Activated CD8-positive, alpha-beta T cell treated with anti-CD3 and anti-CD28 coated beads, Interleukin-2, amount 10 ng/mL, durations not matched to agents 7 days and 5 days (primary cell): ENCODE results near the gene MRTFA. TPM values are rescaled to one million over a fixed set of nuclear protein-coding genes. Genes with fewer than 3 reads are reported as not detected.
"Not testable (repeated sequence)": the region's sequence is repeated elsewhere in the genome, so short reads cannot be mapped to it uniquely, and the experiment has no call there.

Source experiments
- ATAC-seq: fragments of 150-1000 bp; cut with Tn5 transposase; one replicate; pipeline ENCODE4 v1.10.0; 2021; ENCODE audit warnings: moderate library complexity
- CTCF ChIA-PET: fragments of 350-600 bp; sonication (Branson Sonifier 250); formaldehyde crosslinking; loops from one replicate; lab custom pipeline; 2021; ENCODE audit warnings: antibody characterized with exemption; lab: Charles Lee
- POLR2A ChIA-PET: fragments of 350-600 bp; sonication (Branson Sonifier 250); formaldehyde crosslinking; loops from one replicate; lab custom pipeline; 2021; ENCODE audit warnings: antibody characterized with exemption; lab: Charles Lee
- DNase-seq: peaks from one replicate; pipeline ENCODE4 v3.0.0-alpha.2; 2020
- H3K27ac Mint-ChIP-seq: one replicate; pipeline ENCODE4 v1.8.0; 2021; ENCODE audit warnings: mild to moderate bottlenecking, mixed read lengths
- H3K27me3 Mint-ChIP-seq: one replicate; pipeline ENCODE4 v1.8.0; 2021; ENCODE audit warnings: low read depth, mixed read lengths
- H3K36me3 Mint-ChIP-seq: one replicate; pipeline ENCODE4 v1.8.0; 2021; ENCODE audit warnings: low read depth, mixed read lengths
- H3K4me1 Mint-ChIP-seq: one replicate; pipeline ENCODE4 v1.8.0; 2021; ENCODE audit warnings: low read depth, mixed read lengths
- H3K4me3 Mint-ChIP-seq: one replicate; pipeline ENCODE4 v1.8.0; 2021; ENCODE audit warnings: mild to moderate bottlenecking, mixed read lengths
- H3K9me3 Mint-ChIP-seq: one replicate; pipeline ENCODE4 v1.8.0; 2022; ENCODE audit warnings: mixed read lengths; ENCODE audit not compliant: insufficient read depth
- total RNA-seq, 2 experiments: library from RNA; stranded (reverse); gene quantifications; one replicate each; pipeline ENCODE4 v1.2.3, GENCODE V29; 2021

The MRTFA gene
- total RNA-seq, 2 experiments from 2014 or later: 65.0 to 65.1 TPM

DNA sequence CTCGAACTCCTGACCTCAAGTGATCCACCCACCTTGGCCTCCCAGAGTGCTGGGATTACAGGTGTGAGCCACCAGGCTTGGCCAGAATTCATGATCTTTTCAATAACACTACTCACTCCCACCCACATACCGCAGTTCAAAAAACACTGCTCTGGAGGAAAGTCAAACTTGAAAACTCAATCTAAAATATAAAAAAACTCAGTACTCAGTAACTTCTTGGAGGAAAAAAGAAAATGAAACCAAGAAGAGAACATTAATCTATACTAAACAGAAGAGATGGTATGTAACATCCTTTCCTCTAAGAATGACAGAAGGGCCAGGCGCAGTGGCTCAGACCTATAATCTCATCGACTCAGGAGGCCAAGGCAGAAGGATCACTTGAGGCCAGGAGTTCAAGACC, 58.3 kb downstream of the MRTFA start:
- no peaks in the 10 kb centered on the region for H3K9me3 Mint-ChIP-seq
- ChIA-PET POLR2A (no interaction called here), CTCF (no interaction called here)
- no peak overlapping the region for H3K4me3 Mint-ChIP-seq
- H3K27me3 Mint-ChIP-seq: no peaks in the 10 kb centered on the region
- H3K4me1 Mint-ChIP-seq: peaks cover 13% of the 10 kb centered on the region
- peak overlapping the region; percentile 63 for H3K27ac Mint-ChIP-seq
- peak; percentile 36 for ATAC-seq
- DNase-seq: peak; percentile 24
- peaks cover 9% of the 10 kb centered on the region for H3K36me3 Mint-ChIP-seq

- H3K36me3 Mint-ChIP-seq: peaks cover 17% of the 10 kb centered on the region
- no peak for ATAC-seq
- POLR2A ChIA-PET: no interaction called here
- H3K4me1 Mint-ChIP-seq: peaks cover 2% of the 10 kb centered on the region
- peaks cover 6% of the 10 kb centered on the region for H3K9me3 Mint-ChIP-seq
- CTCF ChIA-PET: interaction anchor here (1.2 kb wide), 1 partner anchor 9 kb away, joined by 4 read pairs; no protein-coding TSS in a partner anchor
- no peak for DNase-seq
- no peak overlapping the region for H3K4me3 Mint-ChIP-seq
- H3K27ac Mint-ChIP-seq: no peak overlapping the region
- H3K27me3 Mint-ChIP-seq: no peaks in the 10 kb centered on the region
These were observed 63.5 kb downstream of the MRTFA start for GRCh38 chr22:40572976-40573375.

GRCh38 chr22:40571887-40572286, 64.6 kb downstream of the MRTFA start:
- Mint-ChIP-seq H3K4me3 (no peak overlapping the region), H3K27me3 (no peaks in the 10 kb centered on the region), H3K4me1 (peaks cover 2% of the 10 kb centered on the region), H3K27ac (no peak overlapping the region), H3K36me3 (peaks cover 17% of the 10 kb centered on the region), H3K9me3 (peaks cover 6% of the 10 kb centered on the region)
- ChIA-PET CTCF (interaction anchor here (1.2 kb wide), 1 partner anchor 10 kb away, joined by 4 read pairs; no protein-coding TSS in a partner anchor), POLR2A (no interaction called here)
- DNase-seq (no peak), ATAC-seq (no peak)

GRCh38 chr22:40567626-40568328, 68.7 kb downstream of the MRTFA start:
- ChIA-PET POLR2A (interaction anchor here (1.0 kb wide), 1 partner anchor 75 kb away, joined by 3 read pairs; no protein-coding TSS in a partner anchor), CTCF (no interaction called here)
- no peak overlapping the region for H3K27ac Mint-ChIP-seq
- no peaks in the 10 kb centered on the region for H3K27me3 Mint-ChIP-seq
- no peak overlapping the region for H3K4me3 Mint-ChIP-seq
- peaks cover under 1% of the 10 kb centered on the region for H3K4me1 Mint-ChIP-seq
- no peak for DNase-seq
- H3K36me3 Mint-ChIP-seq: peaks cover 15% of the 10 kb centered on the region
- no peak for ATAC-seq
- H3K9me3 Mint-ChIP-seq: peaks cover 6% of the 10 kb centered on the region

DNA sequence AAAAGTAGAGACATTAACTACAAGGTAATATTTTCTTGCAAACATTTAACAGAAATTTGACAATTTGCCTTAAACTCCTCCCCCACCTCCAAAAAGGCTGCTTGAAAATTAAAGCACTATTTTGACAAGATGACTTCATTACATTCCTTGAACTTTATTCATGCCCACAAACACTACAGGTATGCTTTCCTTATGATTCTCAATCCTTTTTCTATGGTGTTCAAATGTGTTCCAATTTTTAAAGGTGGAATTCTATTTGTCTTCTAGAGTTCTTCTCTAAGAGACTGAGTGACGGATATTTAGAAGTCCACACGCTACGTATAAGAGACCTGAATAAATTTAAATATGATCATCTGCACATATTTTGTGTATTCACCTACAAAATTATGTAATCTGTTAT, 69.4 kb downstream of the MRTFA start:
- Mint-ChIP-seq H3K4me1 (no peaks in the 10 kb centered on the region), H3K36me3 (peaks cover 10% of the 10 kb centered on the region), H3K9me3 (no peaks in the 10 kb centered on the region), H3K4me3 (no peak overlapping the region), H3K27me3 (no peaks in the 10 kb centered on the region), H3K27ac (no peak overlapping the region)
- DNase-seq (no peak), ATAC-seq (no peak)
- POLR2A ChIA-PET: no interaction called here
- CTCF ChIA-PET: no interaction called here

GRCh38 chr22:40560994-40561515, 75.5 kb downstream of the MRTFA start:
- ATAC-seq (no peak), DNase-seq (no peak)
- no peaks in the 10 kb centered on the region for H3K4me1 Mint-ChIP-seq
- ChIA-PET CTCF (interaction anchor here (0.7 kb wide), 1 partner anchor 338 kb away, joined by 3 read pairs; no protein-coding TSS in a partner anchor), POLR2A (no interaction called here)
- no peaks in the 10 kb centered on the region for H3K27me3 Mint-ChIP-seq
- no peak overlapping the region for H3K4me3 Mint-ChIP-seq
- no peaks in the 10 kb centered on the region for H3K9me3 Mint-ChIP-seq
- peaks cover 2% of the 10 kb centered on the region for H3K36me3 Mint-ChIP-seq
- no peak overlapping the region for H3K27ac Mint-ChIP-seq

GRCh38 chr22:40560551-40560950, 76.0 kb downstream of the MRTFA start:
- no peak overlapping the region for H3K27ac Mint-ChIP-seq

GRCh38 chr22:40557972-40558371, 78.5 kb downstream of the MRTFA start:
- Mint-ChIP-seq H3K9me3 (no peaks in the 10 kb centered on the region), H3K36me3 (peaks cover 23% of the 10 kb centered on the region), H3K4me1 (peaks cover 2% of the 10 kb centered on the region), H3K27me3 (no peaks in the 10 kb centered on the region), H3K27ac (no peak overlapping the region), H3K4me3 (no peak overlapping the region)
- ChIA-PET CTCF (no interaction called here), POLR2A (interaction anchor here (1.0 kb wide), 1 partner anchor 53 kb away, joined by 3 read pairs; no protein-coding TSS in a partner anchor)
- no peak for ATAC-seq
- DNase-seq: no peak

More at GRCh38 chr22:40560551-40560950, 76.0 kb downstream of the MRTFA start:
- no peaks in the 10 kb centered on the region for H3K4me1 Mint-ChIP-seq
- no peaks in the 10 kb centered on the region for H3K27me3 Mint-ChIP-seq
- ChIA-PET POLR2A (no interaction called here), CTCF (interaction anchor here (0.7 kb wide), 1 partner anchor 339 kb away, joined by 3 read pairs; no protein-coding TSS in a partner anchor)
- ATAC-seq (no peak), DNase-seq (no peak)
- H3K36me3 Mint-ChIP-seq: peaks cover 2% of the 10 kb centered on the region
- H3K9me3 Mint-ChIP-seq: no peaks in the 10 kb centered on the region
- H3K4me3 Mint-ChIP-seq: no peak overlapping the region

GRCh38 chr22:40556641-40557040, 79.9 kb downstream of the MRTFA start:
- H3K36me3 Mint-ChIP-seq: peaks cover 36% of the 10 kb centered on the region
- H3K27me3 Mint-ChIP-seq: no peaks in the 10 kb centered on the region
- H3K4me1 Mint-ChIP-seq: peaks cover 8% of the 10 kb centered on the region
- ATAC-seq (no peak), DNase-seq (no peak)
- H3K4me3 Mint-ChIP-seq: no peak overlapping the region
- no peak overlapping the region for H3K27ac Mint-ChIP-seq
- H3K9me3 Mint-ChIP-seq: peaks cover 9% of the 10 kb centered on the region
- ChIA-PET POLR2A (interaction anchor here (1.0 kb wide), 1 partner anchor 55 kb away, joined by 3 read pairs; no protein-coding TSS in a partner anchor), CTCF (no interaction called here)

DNA sequence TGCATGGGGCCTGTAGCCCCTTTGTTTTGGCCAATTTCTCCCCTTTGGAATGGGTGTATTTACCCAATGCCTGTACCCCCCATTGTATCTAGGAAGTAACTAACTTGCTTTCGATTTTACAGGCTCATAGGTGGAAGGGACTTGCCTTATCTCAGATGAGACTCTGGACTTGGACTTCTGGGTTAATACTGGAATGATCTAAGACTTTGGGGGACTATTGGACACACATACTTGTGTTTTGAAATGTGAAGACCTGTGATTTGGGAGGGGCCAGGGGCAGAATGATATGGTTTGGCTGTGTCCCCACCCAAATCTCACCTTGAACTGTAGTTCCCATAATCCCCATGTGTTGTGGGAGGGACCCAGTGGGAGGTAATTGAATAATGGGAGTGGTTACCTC, 82.5 kb downstream of the MRTFA start:
- H3K9me3 Mint-ChIP-seq, H3K27me3 Mint-ChIP-seq, H3K27ac Mint-ChIP-seq, H3K4me3 Mint-ChIP-seq, H3K4me1 Mint-ChIP-seq, DNase-seq, ATAC-seq, POLR2A ChIA-PET, CTCF ChIA-PET: not testable (repeated sequence)
- H3K36me3 Mint-ChIP-seq: peaks cover 43% of the 10 kb centered on the region

DNA sequence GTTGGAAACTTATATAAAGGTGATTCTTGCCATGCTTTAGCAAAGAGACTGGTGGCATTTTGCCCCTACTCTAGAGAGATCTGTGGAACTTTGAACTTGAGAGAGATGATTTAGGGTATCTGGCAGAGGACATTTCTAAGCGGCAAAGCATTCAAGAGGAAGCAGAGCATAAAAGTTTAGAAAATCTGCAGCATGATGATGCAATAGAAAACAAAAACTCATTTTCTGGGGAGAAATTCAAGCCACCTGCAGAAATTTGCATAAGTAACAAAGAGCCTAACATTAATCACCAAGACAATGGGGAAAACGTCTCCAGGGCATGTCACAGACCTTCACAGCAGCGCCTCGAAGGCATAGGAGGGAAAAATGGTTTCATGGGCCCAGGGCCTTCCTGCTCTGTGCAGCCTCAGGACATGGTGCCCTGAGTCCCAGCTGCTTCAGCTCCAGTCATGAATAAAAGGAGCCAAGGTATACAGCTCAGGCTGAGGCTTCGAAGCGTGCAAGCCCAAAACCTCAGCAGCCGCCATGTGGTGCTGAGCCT, 83.4 kb downstream of the MRTFA start:
- peaks cover 43% of the 10 kb centered on the region for H3K36me3 Mint-ChIP-seq
- no peak for DNase-seq
- H3K27ac Mint-ChIP-seq: no peak overlapping the region
- peaks cover 8% of the 10 kb centered on the region for H3K4me1 Mint-ChIP-seq
- no peak for ATAC-seq
- ChIA-PET CTCF (no interaction called here), POLR2A (no interaction called here)
- H3K27me3 Mint-ChIP-seq: no peaks in the 10 kb centered on the region
- peaks cover 9% of the 10 kb centered on the region for H3K9me3 Mint-ChIP-seq
- H3K4me3 Mint-ChIP-seq: no peak overlapping the region

- no peaks in the 10 kb centered on the region for H3K27me3 Mint-ChIP-seq
- H3K4me1 Mint-ChIP-seq: peaks cover 8% of the 10 kb centered on the region
- ChIA-PET CTCF (interaction anchor here (1.2 kb wide), 3 partner anchors 27 to 29 kb away, joined by 3 to 5 read pairs (median 3); no protein-coding TSS in a partner anchor), POLR2A (no interaction called here)
- no peak overlapping the region for H3K4me3 Mint-ChIP-seq
- H3K27ac Mint-ChIP-seq: no peak overlapping the region
- peaks cover 9% of the 10 kb centered on the region for H3K9me3 Mint-ChIP-seq
- ATAC-seq: no peak
- peaks cover 47% of the 10 kb centered on the region for H3K36me3 Mint-ChIP-seq
- DNase-seq: no peak
These were observed 84.4 kb downstream of the MRTFA start for GRCh38 chr22:40552070-40552469.
